ENCODE results near the gene RETN. TPM values are rescaled to one million over a fixed set of nuclear protein-coding genes. Genes with fewer than 3 reads are reported as not detected.

RETN gene
- total RNA-seq, 1 experiment from 2014 or later, result not detected

DNA sequence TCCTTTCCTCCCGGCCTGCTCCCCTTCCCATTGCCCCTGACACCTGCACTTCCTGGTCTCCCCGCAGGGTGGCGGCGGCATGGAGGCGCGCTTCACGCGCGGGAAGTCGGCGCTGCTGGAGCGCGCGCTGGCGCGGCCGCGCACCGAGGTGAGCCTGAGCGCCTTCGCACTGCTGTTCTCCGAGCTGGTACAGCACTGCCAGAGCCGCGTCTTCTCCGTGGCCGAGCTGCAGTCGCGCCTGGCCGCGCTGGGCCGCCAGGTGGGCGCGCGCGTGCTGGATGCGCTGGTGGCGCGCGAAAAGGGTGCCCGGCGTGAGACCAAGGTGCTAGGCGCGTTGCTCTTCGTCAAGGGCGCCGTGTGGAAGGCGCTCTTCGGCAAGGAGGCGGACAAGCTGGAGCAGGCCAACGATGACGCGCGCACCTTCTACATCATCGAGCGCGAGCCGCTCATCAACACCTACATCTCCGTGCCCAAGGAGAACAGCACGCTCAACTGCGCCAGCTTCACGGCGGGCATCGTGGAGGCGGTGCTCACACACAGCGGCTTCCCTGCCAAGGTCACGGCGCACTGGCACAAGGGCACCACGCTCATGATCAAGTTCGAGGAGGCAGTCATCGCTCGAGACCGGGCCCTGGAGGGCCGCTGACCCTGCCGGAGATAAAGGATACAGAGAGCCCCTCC, 13.5 kb downstream of the RETN start:
- ChIA-PET CTCF (no interaction called here), POLR2A (no interaction called here)
- H3K4me1 ChIP-seq, result peaks cover 13% of the 10 kb centered on the region; the same call in 1 of the 2 replicates
- TF ChIP-seq, protein P1, sequence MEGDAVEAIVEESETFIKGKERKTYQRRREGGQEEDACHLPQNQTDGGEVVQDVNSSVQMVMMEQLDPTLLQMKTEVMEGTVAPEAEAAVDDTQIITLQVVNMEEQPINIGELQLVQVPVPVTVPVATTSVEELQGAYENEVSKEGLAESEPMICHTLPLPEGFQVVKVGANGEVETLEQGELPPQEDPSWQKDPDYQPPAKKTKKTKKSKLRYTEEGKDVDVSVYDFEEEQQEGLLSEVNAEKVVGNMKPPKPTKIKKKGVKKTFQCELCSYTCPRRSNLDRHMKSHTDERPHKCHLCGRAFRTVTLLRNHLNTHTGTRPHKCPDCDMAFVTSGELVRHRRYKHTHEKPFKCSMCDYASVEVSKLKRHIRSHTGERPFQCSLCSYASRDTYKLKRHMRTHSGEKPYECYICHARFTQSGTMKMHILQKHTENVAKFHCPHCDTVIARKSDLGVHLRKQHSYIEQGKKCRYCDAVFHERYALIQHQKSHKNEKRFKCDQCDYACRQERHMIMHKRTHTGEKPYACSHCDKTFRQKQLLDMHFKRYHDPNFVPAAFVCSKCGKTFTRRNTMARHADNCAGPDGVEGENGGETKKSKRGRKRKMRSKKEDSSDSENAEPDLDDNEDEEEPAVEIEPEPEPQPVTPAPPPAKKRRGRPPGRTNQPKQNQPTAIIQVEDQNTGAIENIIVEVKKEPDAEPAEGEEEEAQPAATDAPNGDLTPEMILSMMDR (IDR thresholded peaks at IDR 0.05; ENCODE audit: insufficient read depth in 1 of 2, low read depth in 1 of 2, low read length in 1 of 2, severe bottlenecking in 1 of 2, unreplicated experiment in 1 of 2), result no peak
- Mint-ChIP-seq H3K9me3 (ENCODE audit: unreplicated experiment) (no peaks in the 10 kb centered on the region), H3K36me3 (ENCODE audit: insufficient read depth, unreplicated experiment) (peaks cover 16% of the 10 kb centered on the region), H3K27me3 (ENCODE audit: insufficient read depth, unreplicated experiment) (no peaks in the 10 kb centered on the region), H3K4me3 (ENCODE audit: unreplicated experiment) (peak overlapping the region; percentile 82), H3K4me1 (ENCODE audit: low read depth, unreplicated experiment) (peaks cover 9% of the 10 kb centered on the region), H3K27ac (ENCODE audit: unreplicated experiment) (peak overlapping the region; percentile 77)
- H3K27me3 ChIP-seq (replicated peaks; ENCODE audit: control insufficient read depth, insufficient read depth, low read length), result no peaks in the 10 kb centered on the region
- DNase-seq, result no peak
- H3K4me3 ChIP-seq (ENCODE audit: low read depth, low read length), result no peak overlapping the region
- TSS peak; percentile 72 for BruUV-seq (replicated peaks)
- H3K36me3 ChIP-seq (ENCODE audit: control insufficient read depth, insufficient read depth, low read length), result no peaks in the 10 kb centered on the region
- intact Hi-C loops (cut with micrococcal nuclease; ENCODE audit: unreplicated experiment), result no loop called here
- no peaks in the 10 kb centered on the region for H3K9me3 ChIP-seq

DNA sequence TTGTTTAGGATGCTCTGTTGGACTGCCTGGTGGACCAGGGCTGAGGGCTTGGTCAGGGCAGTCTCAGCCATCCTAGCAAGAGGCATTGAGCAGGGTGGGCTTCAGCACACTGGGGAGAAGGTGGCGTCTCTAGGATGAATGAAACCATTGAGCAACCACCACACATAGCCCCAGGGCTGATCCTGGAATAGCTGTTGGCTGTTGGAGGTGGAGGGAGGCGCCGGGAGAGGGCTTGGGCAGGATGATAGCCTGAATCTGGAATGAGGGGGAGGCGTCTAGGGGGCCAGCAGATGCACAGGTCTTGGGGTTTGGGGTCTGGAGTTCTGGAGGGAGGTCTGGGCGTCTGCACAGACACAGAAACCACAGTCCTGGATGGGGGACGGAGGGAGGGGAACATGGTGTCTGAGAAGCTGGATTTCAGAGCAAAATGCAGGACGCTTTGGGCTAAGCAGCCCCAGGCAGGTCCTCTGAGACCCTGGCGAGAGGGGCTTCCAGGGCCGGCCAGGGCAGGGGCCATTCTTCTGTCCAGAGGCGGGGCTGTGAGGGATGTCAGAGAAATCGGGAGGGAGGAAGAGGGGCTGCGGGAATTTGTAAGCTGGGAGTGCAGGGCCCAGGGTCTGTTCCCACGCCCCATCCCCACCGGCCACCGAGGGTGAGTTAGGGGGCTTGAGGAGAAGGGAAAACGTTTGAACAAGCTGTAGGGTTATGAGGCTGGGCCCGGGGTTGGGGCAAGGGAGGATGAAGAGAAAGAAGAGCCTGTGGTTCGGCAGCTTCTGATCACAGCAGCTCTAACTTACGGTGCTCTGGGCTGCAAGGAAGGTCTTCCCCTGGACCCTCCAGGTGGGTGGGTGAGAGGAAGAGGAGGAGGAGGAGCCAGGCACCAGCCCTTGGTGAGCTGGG, 16.9 kb downstream of the RETN start:
- H3K27me3 Mint-ChIP-seq (ENCODE audit: insufficient read depth, unreplicated experiment), result no peaks in the 10 kb centered on the region
- Histone ChIP-seq H3K27me3 (replicated peaks; ENCODE audit: control insufficient read depth, insufficient read depth, low read length) (no peaks in the 10 kb centered on the region), H3K4me3 (ENCODE audit: low read depth, low read length) (no peak overlapping the region), H3K36me3 (ENCODE audit: control insufficient read depth, insufficient read depth, low read length) (no peaks in the 10 kb centered on the region), H3K4me1 (peaks cover 10% of the 10 kb centered on the region; the same call in 1 of the 2 replicates), H3K9me3 (no peaks in the 10 kb centered on the region)
- H3K4me3 Mint-ChIP-seq (ENCODE audit: unreplicated experiment), result no peak overlapping the region
- H3K4me1 Mint-ChIP-seq (ENCODE audit: low read depth, unreplicated experiment), result peaks cover 9% of the 10 kb centered on the region
- TF ChIP-seq, protein P1 (IDR thresholded peaks at IDR 0.05; ENCODE audit: insufficient read depth in 1 of 2, low read depth in 1 of 2, low read length in 1 of 2, severe bottlenecking in 1 of 2, unreplicated experiment in 1 of 2), result no peak
- no peaks in the 10 kb centered on the region for H3K9me3 Mint-ChIP-seq (ENCODE audit: unreplicated experiment)
- CTCF ChIA-PET, result interaction anchor here (0.9 kb wide), 1 partner anchor 114 kb away, joined by 4 read pairs; no protein-coding TSS in a partner anchor
- peak overlapping the region; percentile 65 for H3K27ac Mint-ChIP-seq (ENCODE audit: unreplicated experiment)
- DNase-seq, result peak in 1 of 2 experiments; percentile 16
- intact Hi-C loops (cut with micrococcal nuclease; ENCODE audit: unreplicated experiment), result no loop called here
- H3K36me3 Mint-ChIP-seq (ENCODE audit: insufficient read depth, unreplicated experiment), result peaks cover 16% of the 10 kb centered on the region
- BruUV-seq (replicated peaks), result no TSS peak
- POLR2A ChIA-PET, result no interaction called here

GRCh38 chr19:7687177-7687576, 18.3 kb downstream of the RETN start:
- BruUV-seq (replicated peaks), result no TSS peak
- Histone ChIP-seq H3K27me3 (replicated peaks; ENCODE audit: control insufficient read depth, insufficient read depth, low read length) (no peaks in the 10 kb centered on the region), H3K4me3 (ENCODE audit: low read depth, low read length) (no peak overlapping the region), H3K9me3 (no peaks in the 10 kb centered on the region), H3K4me1 (peaks cover 3% of the 10 kb centered on the region; the same call in 1 of the 2 replicates), H3K36me3 (ENCODE audit: control insufficient read depth, insufficient read depth, low read length) (no peaks in the 10 kb centered on the region)
- ChIA-PET POLR2A (no interaction called here), CTCF (no interaction called here)
- Mint-ChIP-seq H3K4me3 (ENCODE audit: unreplicated experiment) (no peak overlapping the region), H3K9me3 (ENCODE audit: unreplicated experiment) (no peaks in the 10 kb centered on the region), H3K36me3 (ENCODE audit: insufficient read depth, unreplicated experiment) (peaks cover 16% of the 10 kb centered on the region), H3K4me1 (ENCODE audit: low read depth, unreplicated experiment) (peaks cover 9% of the 10 kb centered on the region), H3K27me3 (ENCODE audit: insufficient read depth, unreplicated experiment) (no peaks in the 10 kb centered on the region), H3K27ac (ENCODE audit: unreplicated experiment) (no peak overlapping the region)
- TF ChIP-seq, protein P1 (IDR thresholded peaks at IDR 0.05; ENCODE audit: insufficient read depth in 1 of 2, low read depth in 1 of 2, low read length in 1 of 2, severe bottlenecking in 1 of 2, unreplicated experiment in 1 of 2), result no peak
- DNase-seq, result no peak
- intact Hi-C loops (cut with micrococcal nuclease; ENCODE audit: unreplicated experiment), result no loop called here
